Stimulated activated naive CD8-positive, alpha-beta T cell treated with anti-CD3 and anti-CD28 coated beads, Interleukin-15, Interleukin-2, amounts not matched to agents 100 U/mL and 50 U/mL, for 24 hours (primary cell): ENCODE results near the gene IFT81.
"Not testable (repeated sequence)": the region's sequence is repeated elsewhere in the genome, so short reads cannot be mapped to it uniquely, and the experiment has no call there.

Source experiments
- ATAC-seq: fragments of 150-1000 bp; cut with Tn5 transposase; one replicate; pipeline ENCODE4 v1.10.0; 2021
- DNase-seq: peaks from one replicate; pipeline ENCODE4 v3.0.0; 2021

Gene IFT81

GRCh38 chr12:110203546-110203945, 79.4 kb downstream of the IFT81 start:
- ATAC-seq: no peak
- DNase-seq: no peak

- ATAC-seq (no peak), DNase-seq (no peak)
These were observed 81.8 kb downstream of the IFT81 start for GRCh38 chr12:110205931-110206330.

- ATAC-seq, DNase-seq: not testable (repeated sequence)
These were observed 87.7 kb downstream of the IFT81 start for GRCh38 chr12:110211639-110212536.

GRCh38 chr12:110217996-110218674, 94.0 kb downstream of the IFT81 start:
- DNase-seq: no peak
- no peak for ATAC-seq

- ATAC-seq (no peak), DNase-seq (no peak)
These were observed 97.9 kb downstream of the IFT81 start for GRCh38 chr12:110222027-110222426.

GRCh38 chr12:110222433-110222832, 98.3 kb downstream of the IFT81 start:
- no peak for DNase-seq
- no peak for ATAC-seq

GRCh38 chr12:110223777-110224378, 99.7 kb downstream of the IFT81 start:
- ATAC-seq: no peak
- DNase-seq: no peak

- ATAC-seq (no peak), DNase-seq (no peak)
These were observed 100.5 kb downstream of the IFT81 start for GRCh38 chr12:110224379-110225304.

GRCh38 chr12:110227138-110227537, 103.0 kb downstream of the IFT81 start:
- DNase-seq (no peak), ATAC-seq (no peak)

- not testable (repeated sequence) for ATAC-seq
These were observed 104.2 kb downstream of the IFT81 start for GRCh38 chr12:110228348-110228747.

GRCh38 chr12:110228756-110229155, 104.6 kb downstream of the IFT81 start:
- no peak for DNase-seq
- no peak for ATAC-seq

More at GRCh38 chr12:110228348-110228747, 104.2 kb downstream of the IFT81 start:
- DNase-seq: not testable (repeated sequence)

GRCh38 chr12:110229409-110229808, 105.3 kb downstream of the IFT81 start:
- no peak for ATAC-seq
- no peak for DNase-seq

- no peak for DNase-seq
- ATAC-seq: no peak
These were observed 106.5 kb downstream of the IFT81 start for GRCh38 chr12:110230655-110231054.

- ATAC-seq (no peak), DNase-seq (no peak)
These were observed 109.2 kb downstream of the IFT81 start for GRCh38 chr12:110233212-110233903.

GRCh38 chr12:110234331-110234751, 110.2 kb downstream of the IFT81 start:
- ATAC-seq (no peak), DNase-seq (no peak)

- DNase-seq (no peak), ATAC-seq (no peak)
These were observed 110.6 kb downstream of the IFT81 start for GRCh38 chr12:110234755-110235154.

GRCh38 chr12:110235383-110235782, 111.2 kb downstream of the IFT81 start:
- ATAC-seq (no peak), DNase-seq (no peak)

- no peak for ATAC-seq
- DNase-seq: no peak
These were observed 119.1 kb downstream of the IFT81 start for GRCh38 chr12:110243227-110243626.

- DNase-seq (no peak), ATAC-seq (no peak)
These were observed 120.2 kb downstream of the IFT81 start for GRCh38 chr12:110244372-110244771.

GRCh38 chr12:110244829-110245228, 120.7 kb downstream of the IFT81 start:
- no peak for ATAC-seq
- no peak for DNase-seq

- DNase-seq (peak; percentile 49), ATAC-seq (peak; percentile 59)
These were observed 121.2 kb downstream of the IFT81 start for GRCh38 chr12:110245369-110245772.
